GM19035 (cell line): ENCODE results near the gene OPA3.

Source experiments
- ATAC-seq: cut with Tn5 transposase; IDR thresholded peaks from one replicate; pipeline ENCODE4 v1.9.1; 2021; ENCODE audit not compliant: unreplicated experiment

The OPA3 gene

DNA sequence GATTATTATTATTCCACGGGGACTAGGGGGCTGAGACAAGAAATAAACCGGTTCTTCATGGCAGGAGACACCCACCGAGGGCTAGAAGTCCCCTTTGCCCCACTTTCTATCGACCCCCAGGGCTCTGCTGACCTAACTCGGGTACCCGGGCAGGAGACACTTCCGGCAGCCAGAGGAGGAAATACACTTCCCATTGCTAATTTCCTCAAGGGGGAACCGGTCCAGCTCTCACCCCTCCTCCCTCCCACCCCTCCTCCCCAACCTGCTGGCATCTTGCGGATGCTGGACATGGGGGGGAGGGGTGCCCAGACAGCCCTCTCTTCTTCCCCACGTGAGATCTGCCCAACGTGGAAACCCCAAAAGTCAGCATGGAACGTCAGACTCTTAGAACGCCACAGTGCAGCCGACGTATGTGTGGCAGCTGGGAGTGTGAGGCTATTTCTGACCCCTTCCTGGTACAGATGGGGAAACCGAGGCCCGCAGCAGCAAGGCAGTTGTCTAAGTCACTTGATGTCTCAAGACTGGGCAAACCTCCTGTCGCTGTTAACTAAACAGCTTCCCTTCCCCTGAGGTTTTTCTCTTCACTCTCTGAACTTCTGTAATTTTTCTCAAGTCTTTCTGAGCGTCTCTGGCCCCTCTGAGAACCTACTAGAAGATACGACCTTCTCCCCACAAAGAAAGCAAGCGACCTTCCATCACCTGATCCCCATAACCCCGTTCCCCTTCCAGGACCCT, 13.8 kb upstream of the OPA3 start:
- no peak for ATAC-seq

DNA sequence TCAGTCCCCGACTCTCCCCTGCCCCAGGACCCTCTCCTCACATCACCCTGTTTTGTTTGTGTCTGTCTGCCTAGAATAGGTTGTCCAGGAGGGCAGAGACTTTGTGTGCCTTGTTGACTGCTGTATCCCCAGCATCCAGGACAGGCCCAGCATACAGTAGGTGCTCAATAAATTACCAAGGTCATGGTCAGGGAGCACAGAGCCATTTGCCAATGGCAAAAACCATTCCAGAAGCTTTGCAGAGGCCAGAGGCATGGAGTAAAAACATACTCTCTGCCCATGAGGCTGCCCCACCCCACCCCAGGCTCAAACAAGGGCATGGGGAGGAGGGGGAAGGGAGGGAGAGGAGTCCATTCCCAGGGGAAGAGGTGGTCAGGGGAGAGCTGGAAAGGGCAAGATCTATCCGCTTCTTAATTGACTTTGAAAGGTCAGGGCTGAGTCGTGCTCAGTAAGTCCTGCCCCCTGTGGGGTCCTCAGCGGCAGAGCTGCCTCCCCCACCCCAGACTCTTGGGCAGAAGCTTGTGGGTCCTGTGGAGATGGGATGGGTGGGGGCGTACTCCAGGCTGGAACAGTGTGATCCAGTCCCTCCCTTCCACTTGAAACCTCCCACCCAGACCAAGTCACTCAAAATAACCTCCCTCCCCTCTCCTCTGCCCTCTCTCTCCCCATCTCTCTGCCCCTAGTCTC, 13.0 kb upstream of the OPA3 start:
- no peak for ATAC-seq

GRCh38 chr19:45595814-45596213, 11.2 kb upstream of the OPA3 start:
- ATAC-seq, result no peak

DNA sequence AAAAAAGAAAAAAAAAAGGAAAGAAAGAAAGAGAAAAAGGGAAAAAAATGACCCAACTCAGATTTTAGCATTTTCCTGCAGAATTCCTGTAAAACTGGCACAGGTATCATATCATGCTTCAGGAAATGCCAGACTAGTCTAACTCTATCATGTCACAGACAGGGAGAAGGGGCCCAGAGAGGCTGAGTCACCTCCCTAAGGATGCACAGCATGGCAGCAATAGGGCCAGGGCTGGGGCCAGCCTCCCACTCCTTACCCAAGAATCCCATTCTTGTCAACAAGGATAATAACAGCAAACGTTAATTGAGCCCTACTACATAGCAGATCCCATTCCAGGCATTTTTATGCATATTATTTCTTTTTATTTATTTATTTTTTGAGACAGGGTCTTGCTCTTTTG, 8.9 kb upstream of the OPA3 start:
- no peak for ATAC-seq

- ATAC-seq, result no peak
These were observed 7.8 kb upstream of the OPA3 start for GRCh38 chr19:45592366-45592765.

GRCh38 chr19:45591638-45592005, 7.0 kb upstream of the OPA3 start:
- no peak for ATAC-seq

GRCh38 chr19:45591004-45591637, 6.5 kb upstream of the OPA3 start:
- ATAC-seq, result no peak

- no peak for ATAC-seq
These were observed 5.8 kb upstream of the OPA3 start for GRCh38 chr19:45590300-45591003.

DNA sequence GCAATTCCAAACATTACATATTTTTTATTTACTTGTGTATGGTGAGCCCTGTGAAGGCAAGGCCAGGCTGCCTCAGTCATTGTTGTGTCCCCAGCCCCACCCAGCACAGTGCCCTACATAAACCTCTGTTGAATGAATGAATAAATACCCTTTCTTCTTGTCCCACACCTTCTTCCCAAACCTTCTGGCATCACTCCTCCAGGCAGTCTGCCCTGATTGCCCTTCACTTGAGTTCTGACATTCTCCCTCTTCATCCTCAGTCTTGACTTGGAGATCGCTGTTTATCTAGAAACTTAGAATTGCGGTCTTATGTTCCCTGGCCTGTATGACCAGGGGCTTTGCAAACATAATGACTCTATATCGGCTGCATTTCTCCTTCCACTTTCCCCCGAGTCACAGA, 5.2 kb upstream of the OPA3 start:
- ATAC-seq, result no peak

DNA sequence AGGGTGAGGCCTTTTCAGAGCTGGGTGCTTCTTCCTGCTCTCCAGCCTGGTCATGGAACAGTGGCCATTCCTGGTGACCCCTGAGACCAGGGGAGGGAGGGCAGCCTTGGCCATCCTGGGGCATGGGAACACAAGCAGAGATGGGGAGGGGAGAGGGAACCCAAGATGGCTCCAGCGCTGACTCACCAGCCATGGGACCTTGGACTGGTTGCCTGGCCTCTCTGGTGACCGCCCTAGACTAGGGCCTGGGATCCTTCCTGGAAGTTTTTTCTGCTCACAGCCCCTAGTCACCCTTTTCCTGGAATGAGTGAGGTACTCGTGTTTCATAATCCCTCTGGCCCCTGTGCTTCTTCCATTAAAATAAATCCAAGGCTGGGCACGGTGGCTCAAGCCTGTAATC, 3.3 kb upstream of the OPA3 start:
- no peak for ATAC-seq

DNA sequence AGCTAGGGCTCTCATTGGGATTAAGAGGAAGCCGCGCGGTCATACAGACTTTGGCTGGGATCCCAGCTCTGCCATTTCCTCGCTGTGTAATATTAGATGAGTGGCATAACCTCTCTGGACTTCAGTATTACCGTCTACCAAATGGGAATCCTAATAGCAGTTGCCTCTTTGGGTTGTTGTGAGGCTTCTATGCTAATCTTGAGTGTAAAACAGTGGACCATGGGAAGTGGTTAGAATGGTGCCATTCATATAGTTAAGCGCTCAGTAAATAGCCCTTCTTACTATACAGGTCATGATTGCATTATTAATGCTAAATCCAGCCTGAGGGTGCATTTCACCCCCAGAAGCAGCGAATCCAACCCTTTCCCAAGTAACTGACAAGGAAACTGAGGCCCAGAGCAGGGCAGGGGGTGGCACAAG, 566 bp upstream of the OPA3 start:
- no peak for ATAC-seq

DNA sequence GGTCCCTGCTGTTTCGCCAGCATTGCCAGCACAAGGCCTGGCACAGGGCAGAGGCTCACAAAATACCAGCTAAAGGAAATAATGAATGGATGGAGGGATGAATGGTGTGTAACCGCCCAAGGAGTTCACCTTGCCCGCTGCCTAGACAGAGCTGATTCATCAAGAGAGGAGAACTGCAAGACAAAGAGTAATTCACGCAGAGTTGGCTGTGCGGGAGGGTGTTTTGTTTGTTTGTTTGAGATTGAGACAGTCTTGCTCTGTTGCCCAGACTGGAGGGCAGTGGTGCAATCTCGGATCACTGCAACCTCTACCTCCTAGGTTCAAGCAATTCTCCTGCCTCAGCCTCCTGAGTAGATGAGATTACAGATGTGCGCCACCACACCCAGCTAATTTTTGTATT, 3.0 kb downstream of the OPA3 start:
- no peak for ATAC-seq

DNA sequence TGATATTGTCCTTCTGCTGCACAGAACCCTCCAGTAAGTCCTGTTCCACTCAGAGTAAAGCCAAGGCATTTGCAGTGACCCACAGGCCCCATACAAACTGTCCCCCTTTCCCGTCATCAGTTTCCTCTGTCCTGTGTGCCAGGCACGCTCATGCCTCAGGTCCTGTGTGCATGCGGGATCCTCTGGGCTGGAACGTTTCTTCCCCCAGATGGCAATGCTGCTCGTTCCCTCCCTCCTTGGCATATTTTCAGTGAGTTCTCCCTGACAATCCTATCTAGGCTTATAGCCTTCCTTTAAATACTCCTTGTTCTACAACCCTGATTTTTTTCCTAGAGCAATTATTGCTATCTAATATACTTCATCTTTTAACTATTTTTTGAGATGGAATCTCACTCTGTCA, 5.7 kb downstream of the OPA3 start:
- ATAC-seq, result no peak

GRCh38 chr19:45577111-45577905, 7.3 kb downstream of the OPA3 start:
- ATAC-seq, result no peak

DNA sequence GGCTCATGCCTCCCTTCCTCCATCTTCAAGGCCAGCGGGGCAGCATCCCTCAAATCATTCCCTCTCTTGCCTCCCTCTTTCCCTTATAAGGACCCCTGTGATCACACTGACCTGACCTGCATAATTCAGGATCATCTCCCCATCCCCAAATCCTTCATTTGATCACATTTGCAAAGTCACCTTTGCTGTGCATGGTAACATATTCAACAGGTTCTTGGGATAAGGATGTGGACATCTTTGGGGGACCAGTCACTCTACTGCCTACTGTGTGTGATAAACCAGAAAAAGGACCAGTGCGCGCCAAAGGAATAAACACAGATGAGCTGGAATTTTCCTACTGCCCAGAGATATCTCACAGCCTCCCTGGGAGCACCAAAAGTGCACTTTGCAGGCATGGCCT, 7.9 kb downstream of the OPA3 start:
- no peak for ATAC-seq

DNA sequence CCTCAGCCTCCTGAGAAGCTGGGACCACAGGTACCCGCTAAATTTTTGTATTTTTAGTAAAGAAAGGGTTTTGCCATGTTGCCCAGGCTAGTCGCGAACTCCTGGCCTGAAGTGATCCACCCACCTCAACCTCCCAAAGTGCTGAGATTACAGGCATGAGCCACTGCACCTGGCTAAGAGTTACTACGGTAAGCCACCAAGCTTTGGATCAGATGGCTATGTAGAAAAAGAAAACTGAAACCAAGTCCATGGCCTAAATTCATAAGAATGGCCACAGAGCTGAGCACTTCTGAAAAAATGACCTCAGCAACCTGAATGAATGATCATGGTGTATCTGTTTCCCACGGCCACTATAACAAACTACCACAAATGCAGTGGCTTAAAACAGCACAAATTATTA, 9.4 kb downstream of the OPA3 start:
- no peak for ATAC-seq

DNA sequence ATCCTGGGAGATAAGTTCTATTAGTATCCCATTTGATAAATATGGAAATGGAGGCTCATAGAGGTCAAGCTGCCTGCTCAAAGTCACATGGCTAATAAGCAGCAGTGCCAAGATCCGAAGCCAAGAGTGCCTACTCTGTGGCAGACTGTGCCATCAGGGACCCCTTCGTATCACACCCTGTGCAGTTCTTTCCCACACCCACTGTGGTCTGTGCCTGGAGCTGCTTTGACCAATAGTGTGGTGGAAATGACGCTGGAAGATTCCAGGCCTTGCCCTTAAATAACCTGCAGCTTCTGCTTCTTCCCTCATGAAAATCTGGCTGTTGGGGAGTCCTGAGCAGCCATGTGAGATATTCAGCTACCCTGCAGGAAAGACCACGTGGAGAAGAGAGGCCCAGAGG, 10.1 kb downstream of the OPA3 start:
- ATAC-seq, result no peak

GRCh38 chr19:45571457-45572220, 13.0 kb downstream of the OPA3 start:
- ATAC-seq, result no peak

GRCh38 chr19:45569619-45570421, 14.8 kb downstream of the OPA3 start:
- ATAC-seq, result no peak
